CD4-positive, alpha-beta T cell (primary cell): ENCODE measurements around the gene RYR2. TPM values are rescaled to one million over a fixed set of nuclear protein-coding genes. Genes with fewer than 3 reads are reported as not detected.

ENCODE experiments used
- ATAC-seq: fragments of 200-7000 bp; cut with Tn5 transposase; one replicate; pipeline ENCODE4 v1.10.0; 2022; ENCODE audit warnings: mild to moderate bottlenecking; ENCODE audit not compliant: poor library complexity
- CTCF ChIA-PET: fragments of 350-600 bp; sonication (Branson Sonifier 250); formaldehyde crosslinking; loops from one replicate; lab custom pipeline; 2021; ENCODE audit warnings: antibody characterized with exemption, inconsistent platforms; lab: Charles Lee
- POLR2A ChIA-PET: fragments of 350-600 bp; sonication (Branson Sonifier 250); formaldehyde crosslinking; loops from one replicate; lab custom pipeline; 2021; ENCODE audit warnings: antibody characterized with exemption, inconsistent platforms; lab: Charles Lee
- DNase-seq, 14 experiments: peaks; one replicate each; pipeline ENCODE4 v3.0.0-alpha.2; 2013 to 2020; ENCODE audit warnings: mixed read lengths in 2 of 14
- H3K27ac ChIP-seq, 2 donors: one replicate each; pipeline versions ENCODE4 v1.5.1 to v1.7.0; 2013; ENCODE audit warnings: low read length in 2 of 2, low read depth in 1 of 2, mild to moderate bottlenecking in 1 of 2
- H3K27me3 ChIP-seq, 2 experiments: 1 replicate in 1 of 2; 2 replicates in 1 of 2; pipeline versions ENCODE4 v1.6.1 to v1.7.0; 2013; ENCODE audit warnings: low read length in 2 of 2, control low read depth in 1 of 2, mild to moderate bottlenecking in 1 of 2, moderate library complexity in 1 of 2; ENCODE audit not compliant: insufficient read depth in 2 of 2, control insufficient read depth in 1 of 2
- H3K36me3 ChIP-seq: one replicate; pipeline ENCODE4 v1.6.1; 2013; ENCODE audit warnings: low read length, control low read depth; ENCODE audit not compliant: insufficient read depth
- H3K4me1 ChIP-seq: one replicate; pipeline ENCODE4 v1.6.1; 2013; ENCODE audit warnings: low read length, control low read depth; ENCODE audit not compliant: insufficient read depth
- H3K4me3 ChIP-seq: one replicate; pipeline ENCODE4 v1.5.1; 2013; ENCODE audit warnings: mild to moderate bottlenecking, low read length, moderate library complexity
- H3K9me3 ChIP-seq, 2 experiments: 1 replicate in 1 of 2; 2 replicates in 1 of 2; pipeline versions ENCODE4 v1.6.1 to v1.7.0; 2013; ENCODE audit warnings: low read length in 2 of 2, mild to moderate bottlenecking in 2 of 2, control low read depth in 1 of 2, moderate library complexity in 1 of 2; ENCODE audit not compliant: control insufficient read depth in 1 of 2, insufficient read depth in 1 of 2
- H3K27ac Mint-ChIP-seq: one replicate; pipeline ENCODE4 v1.8.0; 2020; ENCODE audit warnings: mixed read lengths
- H3K27me3 Mint-ChIP-seq: one replicate; pipeline ENCODE4 v1.8.0; 2021; ENCODE audit warnings: mixed read lengths
- H3K36me3 Mint-ChIP-seq: one replicate; pipeline ENCODE4 v1.8.0; 2021; ENCODE audit warnings: low read depth, mixed read lengths
- H3K4me1 Mint-ChIP-seq: one replicate; pipeline ENCODE4 v1.8.0; 2021; ENCODE audit warnings: low read depth, mixed read lengths
- H3K4me3 Mint-ChIP-seq: one replicate; pipeline ENCODE4 v1.8.0; 2020; ENCODE audit warnings: mild to moderate bottlenecking, mixed read lengths
- H3K9me3 Mint-ChIP-seq: one replicate; pipeline ENCODE4 v1.8.0; 2020; ENCODE audit warnings: mixed read lengths
- CTCF ChIP-seq: fragments of 200-600 bp; IDR thresholded peaks from one replicate; pipeline ENCODE4 v1.8.0; 2022; ENCODE audit warnings: antibody characterized with exemption, mild to moderate bottlenecking
- intact Hi-C, 2 experiments: fragments of 100-400 bp; cut with DNase I in 1 of 2; cut with micrococcal nuclease in 1 of 2; formaldehyde crosslinking; loops; one replicate each; pipeline versions ENCODE4 v1.15.1 to v1.9.0; 2023 to 2025; cut with DNase I, micrococcal nuclease
- total RNA-seq, 174 experiments: library from RNA in 2 of 174; stranded (reverse) in 2 of 174; gene quantifications; one replicate each; pipeline ENCODE4 v1.2.3 and lab custom pipeline; 2021 to 2026

RYR2 gene
- total RNA-seq, 2 experiments from 2014 or later, result not detected

GRCh38 chr1:237834048-237834447, 792.1 kb downstream of the RYR2 start:
- no peak overlapping the region for H3K4me3 ChIP-seq
- ATAC-seq (no peak), DNase-seq (no peak)
- H3K27me3 Mint-ChIP-seq, result no peaks in the 10 kb centered on the region
- H3K4me1 Mint-ChIP-seq, result no peaks in the 10 kb centered on the region
- H3K27me3 ChIP-seq, result no peaks in the 10 kb centered on the region
- no peak for TF ChIP-seq CTCF
- intact Hi-C loops, result no loop called here
- peaks cover 0 to 12% of the 10 kb centered on the region in 2 experiments for H3K9me3 ChIP-seq
- H3K36me3 ChIP-seq, result no peaks in the 10 kb centered on the region
- H3K4me1 ChIP-seq, result no peaks in the 10 kb centered on the region
- ChIA-PET POLR2A (no interaction called here), CTCF (no interaction called here)
- no peaks in the 10 kb centered on the region for H3K9me3 Mint-ChIP-seq
- H3K36me3 Mint-ChIP-seq, result no peaks in the 10 kb centered on the region
- no peak overlapping the region for H3K27ac ChIP-seq
- H3K4me3 Mint-ChIP-seq, result no peak overlapping the region
- H3K27ac Mint-ChIP-seq, result no peak overlapping the region

- POLR2A ChIA-PET, result no interaction called here
These were observed 792.5 kb downstream of the RYR2 start for GRCh38 chr1:237834461-237834860.

GRCh38 chr1:237838320-237838719, 796.3 kb downstream of the RYR2 start:
- Mint-ChIP-seq H3K4me1 (no peaks in the 10 kb centered on the region), H3K27me3 (no peaks in the 10 kb centered on the region), H3K9me3 (no peaks in the 10 kb centered on the region), H3K36me3 (no peaks in the 10 kb centered on the region), H3K4me3 (no peak overlapping the region), H3K27ac (no peak overlapping the region)
- intact Hi-C loops, result no loop called here
- DNase-seq (no peak), ATAC-seq (no peak)
- H3K9me3 ChIP-seq, result peaks cover 0 to 16% of the 10 kb centered on the region in 2 experiments
- H3K36me3 ChIP-seq, result no peaks in the 10 kb centered on the region
- no peaks in the 10 kb centered on the region for H3K4me1 ChIP-seq
- H3K27ac ChIP-seq, result no peak overlapping the region
- H3K4me3 ChIP-seq, result no peak overlapping the region
- POLR2A ChIA-PET, result no interaction called here
- TF ChIP-seq CTCF, result no peak
- CTCF ChIA-PET, result no interaction called here
- H3K27me3 ChIP-seq, result no peaks in the 10 kb centered on the region

More at GRCh38 chr1:237834461-237834860, 792.5 kb downstream of the RYR2 start:
- ATAC-seq, result no peak
- no peaks in the 10 kb centered on the region for H3K27me3 Mint-ChIP-seq
- H3K9me3 Mint-ChIP-seq, result no peaks in the 10 kb centered on the region
- no peaks in the 10 kb centered on the region for H3K36me3 Mint-ChIP-seq
- H3K4me3 ChIP-seq, result no peak overlapping the region
- no peak for DNase-seq
- no peak overlapping the region for H3K27ac ChIP-seq
- H3K4me1 ChIP-seq, result no peaks in the 10 kb centered on the region
- H3K27ac Mint-ChIP-seq, result no peak overlapping the region
- H3K27me3 ChIP-seq, result no peaks in the 10 kb centered on the region
- no peaks in the 10 kb centered on the region for H3K4me1 Mint-ChIP-seq
- no peak for TF ChIP-seq CTCF
- H3K9me3 ChIP-seq, result peaks cover 0 to 16% of the 10 kb centered on the region in 2 experiments
- H3K36me3 ChIP-seq, result no peaks in the 10 kb centered on the region
- intact Hi-C loops, result no loop called here
- CTCF ChIA-PET, result no interaction called here
- no peak overlapping the region for H3K4me3 Mint-ChIP-seq
